CD4-positive, alpha-beta memory T cell (primary cell): ENCODE measurements around the gene C2CD4C. TPM values are rescaled to one million over a fixed set of nuclear protein-coding genes. Genes with fewer than 3 reads are reported as not detected.
"Not testable (repeated sequence)": the region's sequence is repeated elsewhere in the genome, so short reads cannot be mapped to it uniquely, and the experiment has no call there.

Source experiments
- CTCF ChIA-PET: fragments of 350-600 bp; sonication (Branson Sonifier 250); formaldehyde crosslinking; loops from one replicate; lab custom pipeline; 2021; ENCODE audit warnings: inconsistent platforms; ENCODE audit not compliant: partially characterized antibody; lab: Charles Lee
- POLR2A ChIA-PET: fragments of 350-600 bp; sonication (Branson Sonifier 250); formaldehyde crosslinking; loops from one replicate; lab custom pipeline; 2021; ENCODE audit not compliant: partially characterized antibody; lab: Charles Lee
- DNase-seq, 5 donors: peaks; one replicate each; pipeline versions ENCODE4 v3.0.0 to v3.0.0-alpha.2; 2020 to 2022; ENCODE audit warnings: mixed read lengths in 1 of 5
- H3K27ac ChIP-seq: one replicate; pipeline ENCODE4 v1.7.0; 2013; ENCODE audit warnings: low read depth, low read length
- H3K27me3 ChIP-seq: 2 replicates; pipeline ENCODE4 v1.7.0; 2013; ENCODE audit warnings: mild to moderate bottlenecking, low read length, moderate library complexity; ENCODE audit not compliant: insufficient read depth
- H3K36me3 ChIP-seq: 2 replicates; pipeline ENCODE4 v1.7.0; 2013; ENCODE audit warnings: mild to moderate bottlenecking, low read length, moderate library complexity; ENCODE audit not compliant: insufficient read depth
- H3K4me1 ChIP-seq: 2 replicates; pipeline ENCODE4 v1.7.0; 2013; ENCODE audit warnings: mild to moderate bottlenecking, low read length, moderate library complexity; ENCODE audit not compliant: insufficient read depth
- H3K4me3 ChIP-seq, 2 donors: one replicate each; pipeline ENCODE4 v1.7.0; 2013; ENCODE audit warnings: low read length in 2 of 2, mild to moderate bottlenecking in 1 of 2
- H3K9me3 ChIP-seq, 2 donors: one replicate each; pipeline ENCODE4 v1.7.0; 2013; ENCODE audit warnings: low read length in 2 of 2, control low read depth in 1 of 2; ENCODE audit not compliant: control insufficient read depth in 1 of 2
- H3K27ac Mint-ChIP-seq, 7 donors: one replicate each; pipeline ENCODE4 v1.8.0; 2020 to 2021; ENCODE audit warnings: mixed read lengths in 7 of 7, mild to moderate bottlenecking in 6 of 7, inconsistent platforms in 3 of 7, moderate library complexity in 3 of 7
- H3K27me3 Mint-ChIP-seq, 2 donors: one replicate each; pipeline ENCODE4 v1.8.0; 2020 to 2021; ENCODE audit warnings: mixed read lengths in 2 of 2
- H3K36me3 Mint-ChIP-seq, 2 donors: one replicate each; pipeline ENCODE4 v1.8.0; 2020 to 2021; ENCODE audit warnings: mixed read lengths in 2 of 2, inconsistent platforms in 1 of 2, mild to moderate bottlenecking in 1 of 2
- H3K4me1 Mint-ChIP-seq, 4 donors: one replicate each; pipeline ENCODE4 v1.8.0; 2020 to 2021; ENCODE audit warnings: mixed read lengths in 4 of 4, mild to moderate bottlenecking in 1 of 4
- H3K4me3 Mint-ChIP-seq, 8 donors: one replicate each; pipeline ENCODE4 v1.8.0; 2020 to 2021; ENCODE audit warnings: mixed read lengths in 8 of 8, mild to moderate bottlenecking in 7 of 8, moderate library complexity in 6 of 8, inconsistent platforms in 3 of 8
- H3K9me3 Mint-ChIP-seq, 8 donors: one replicate each; pipeline ENCODE4 v1.8.0; 2020 to 2021; ENCODE audit warnings: mixed read lengths in 8 of 8, mild to moderate bottlenecking in 5 of 8, inconsistent platforms in 3 of 8, moderate library complexity in 1 of 8
- intact Hi-C: fragments of 100-400 bp; cut with micrococcal nuclease; formaldehyde crosslinking; loops from one replicate; pipeline ENCODE4 v1.15.1; 2023
- polyA plus RNA-seq, 2 donors: library from polyadenylated mRNA; unstranded; fragments of 300-500 nt; fragmentation: Illumina TruSeq; gene quantifications; one replicate each; pipeline ENCODE4 v1.2.3, GENCODE V29; 2021
- total RNA-seq, 2 experiments: library from RNA; stranded (reverse); gene quantifications; one replicate each; pipeline ENCODE4 v1.2.3, GENCODE V29; 2021

C2CD4C gene
- total and polyA plus RNA-seq, 4 experiments from 2014 or later, result not detected

DNA sequence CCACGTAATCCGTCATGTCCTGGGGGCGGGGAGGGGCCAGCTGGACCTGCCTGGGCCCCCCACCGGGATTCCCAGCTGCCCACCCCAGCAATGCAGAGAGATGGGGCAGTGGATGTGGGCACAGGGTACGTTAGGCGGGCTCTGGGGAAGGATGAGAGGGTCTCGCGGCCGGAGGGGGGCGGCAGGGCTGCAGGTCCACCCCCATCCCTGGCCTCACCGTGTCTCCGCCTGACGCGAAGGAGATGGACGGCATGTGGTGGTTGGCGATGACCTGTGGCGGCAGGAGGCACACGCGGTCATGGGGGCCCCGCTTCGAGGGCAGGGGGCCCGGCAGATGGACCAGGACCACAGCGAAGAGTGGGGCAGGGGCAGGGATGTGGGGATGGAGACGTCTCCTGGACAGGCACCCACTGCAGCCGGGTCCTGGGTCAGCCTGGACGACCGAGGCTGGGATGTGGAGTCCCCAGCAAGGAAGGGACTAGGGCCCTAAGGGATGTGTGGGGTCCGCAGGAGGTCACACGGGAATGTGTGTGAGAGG, 27.5 kb upstream of the C2CD4C start:
- ChIA-PET POLR2A (no interaction called here), CTCF (no interaction called here)
- H3K27ac Mint-ChIP-seq, result no peak overlapping the region
- intact Hi-C loops, result no loop called here
- H3K36me3 ChIP-seq, result no peaks in the 10 kb centered on the region
- no peak overlapping the region for H3K4me3 Mint-ChIP-seq
- no peak overlapping the region for H3K4me3 ChIP-seq
- no peaks in the 10 kb centered on the region for H3K9me3 ChIP-seq
- DNase-seq, result no peak
- H3K36me3 Mint-ChIP-seq, result no peaks in the 10 kb centered on the region
- no peak overlapping the region for H3K27ac ChIP-seq
- H3K27me3 ChIP-seq, result no peaks in the 10 kb centered on the region
- H3K4me1 Mint-ChIP-seq, result no peaks in the 10 kb centered on the region
- H3K9me3 Mint-ChIP-seq, result no peaks in the 10 kb centered on the region
- no peaks in the 10 kb centered on the region for H3K4me1 ChIP-seq
- H3K27me3 Mint-ChIP-seq, result peaks cover 9 to 20% of the 10 kb centered on the region in 2 donors

DNA sequence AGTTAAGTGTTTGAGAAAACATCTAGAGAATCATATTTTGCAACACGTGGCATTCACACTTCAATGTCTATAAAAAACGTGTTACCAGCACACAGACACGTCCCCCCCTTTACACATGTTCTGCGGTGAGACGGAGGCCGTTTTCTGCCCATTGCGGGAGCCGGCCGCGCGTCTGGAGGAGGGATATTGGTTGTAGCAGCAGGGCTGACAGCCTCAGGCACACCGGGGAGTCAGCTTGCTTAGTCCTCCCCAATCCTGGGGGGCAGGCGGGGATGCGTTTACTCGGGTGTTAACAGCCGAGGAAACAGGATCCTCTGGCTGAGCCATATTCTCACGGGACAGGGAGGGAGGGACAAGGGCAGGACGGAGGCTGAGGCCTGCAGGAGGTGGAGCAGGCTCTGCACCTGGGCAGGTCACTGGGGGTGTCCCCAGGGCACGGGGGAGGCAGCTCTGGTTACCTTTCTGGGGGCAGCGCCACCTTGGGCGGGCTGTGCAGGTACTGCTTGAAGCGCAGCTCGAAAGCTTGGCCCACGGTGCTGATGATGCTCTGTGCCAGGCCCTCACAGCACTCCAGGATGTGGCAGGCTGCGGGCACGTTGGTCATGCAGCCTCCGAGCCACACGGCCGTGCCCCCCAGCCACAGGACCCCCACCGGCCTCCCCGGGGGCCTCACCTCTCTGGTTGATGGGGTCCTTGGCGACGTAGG, 26.9 kb upstream of the C2CD4C start:
- Mint-ChIP-seq H3K27ac (no peak overlapping the region), H3K36me3 (no peaks in the 10 kb centered on the region), H3K9me3 (peaks cover 0 to 3% (median 0%) of the 10 kb centered on the region in 8 donors), H3K4me3 (no peak overlapping the region), H3K4me1 (no peaks in the 10 kb centered on the region), H3K27me3 (peaks cover 9 to 17% of the 10 kb centered on the region in 2 donors)
- DNase-seq, result no peak
- H3K4me1 ChIP-seq, result no peaks in the 10 kb centered on the region
- intact Hi-C loops, result no loop called here
- no peaks in the 10 kb centered on the region for H3K36me3 ChIP-seq
- H3K27ac ChIP-seq, result no peak overlapping the region
- H3K4me3 ChIP-seq, result no peak overlapping the region
- ChIA-PET POLR2A (no interaction called here), CTCF (no interaction called here)
- no peaks in the 10 kb centered on the region for H3K9me3 ChIP-seq
- H3K27me3 ChIP-seq, result no peaks in the 10 kb centered on the region

DNA sequence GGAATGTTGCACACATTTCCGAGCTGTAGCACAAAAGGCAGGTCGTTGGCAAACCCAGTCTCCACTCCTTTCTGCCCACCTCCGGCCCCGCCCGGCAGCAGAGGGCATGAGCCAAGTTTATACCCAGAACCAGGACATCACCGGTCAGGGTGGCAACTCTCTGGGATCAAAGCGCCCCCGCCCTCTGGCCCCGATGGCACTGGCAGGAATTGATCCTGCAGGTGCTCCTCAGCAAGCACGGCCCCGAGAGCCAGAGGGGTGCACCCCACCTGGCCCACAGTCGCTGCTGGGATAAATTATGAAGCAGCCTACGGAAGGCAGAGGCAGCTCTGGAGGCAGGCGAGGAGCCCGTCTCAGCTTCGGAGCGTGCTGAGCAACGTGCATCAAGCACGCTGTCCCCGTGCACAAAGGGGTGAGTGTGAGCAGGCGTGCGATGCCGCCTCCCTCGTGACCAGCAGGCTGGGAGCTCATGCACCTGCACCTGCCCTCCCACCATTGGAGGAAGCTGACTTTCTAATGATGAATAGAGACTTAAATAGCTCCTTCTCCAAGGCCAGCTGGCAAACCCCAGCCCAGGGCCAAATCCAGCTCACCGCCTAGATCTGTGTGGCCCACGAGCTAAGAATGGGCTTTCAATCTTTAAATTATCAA, 26.2 kb upstream of the C2CD4C start:
- H3K9me3 ChIP-seq, result no peaks in the 10 kb centered on the region
- H3K9me3 Mint-ChIP-seq, result peaks cover 0 to 3% (median 0%) of the 10 kb centered on the region in 8 donors
- H3K4me3 Mint-ChIP-seq, result no peak overlapping the region
- H3K4me1 Mint-ChIP-seq, result no peaks in the 10 kb centered on the region
- ChIA-PET POLR2A (no interaction called here), CTCF (no interaction called here)
- H3K4me1 ChIP-seq, result no peaks in the 10 kb centered on the region
- DNase-seq, result no peak
- no peak overlapping the region for H3K27ac Mint-ChIP-seq
- H3K27me3 ChIP-seq, result no peaks in the 10 kb centered on the region
- no peaks in the 10 kb centered on the region for H3K36me3 ChIP-seq
- H3K4me3 ChIP-seq, result no peak overlapping the region
- H3K27me3 Mint-ChIP-seq, result peaks cover 9 to 15% of the 10 kb centered on the region in 2 donors
- intact Hi-C loops, result no loop called here
- no peak overlapping the region for H3K27ac ChIP-seq
- no peaks in the 10 kb centered on the region for H3K36me3 Mint-ChIP-seq

DNA sequence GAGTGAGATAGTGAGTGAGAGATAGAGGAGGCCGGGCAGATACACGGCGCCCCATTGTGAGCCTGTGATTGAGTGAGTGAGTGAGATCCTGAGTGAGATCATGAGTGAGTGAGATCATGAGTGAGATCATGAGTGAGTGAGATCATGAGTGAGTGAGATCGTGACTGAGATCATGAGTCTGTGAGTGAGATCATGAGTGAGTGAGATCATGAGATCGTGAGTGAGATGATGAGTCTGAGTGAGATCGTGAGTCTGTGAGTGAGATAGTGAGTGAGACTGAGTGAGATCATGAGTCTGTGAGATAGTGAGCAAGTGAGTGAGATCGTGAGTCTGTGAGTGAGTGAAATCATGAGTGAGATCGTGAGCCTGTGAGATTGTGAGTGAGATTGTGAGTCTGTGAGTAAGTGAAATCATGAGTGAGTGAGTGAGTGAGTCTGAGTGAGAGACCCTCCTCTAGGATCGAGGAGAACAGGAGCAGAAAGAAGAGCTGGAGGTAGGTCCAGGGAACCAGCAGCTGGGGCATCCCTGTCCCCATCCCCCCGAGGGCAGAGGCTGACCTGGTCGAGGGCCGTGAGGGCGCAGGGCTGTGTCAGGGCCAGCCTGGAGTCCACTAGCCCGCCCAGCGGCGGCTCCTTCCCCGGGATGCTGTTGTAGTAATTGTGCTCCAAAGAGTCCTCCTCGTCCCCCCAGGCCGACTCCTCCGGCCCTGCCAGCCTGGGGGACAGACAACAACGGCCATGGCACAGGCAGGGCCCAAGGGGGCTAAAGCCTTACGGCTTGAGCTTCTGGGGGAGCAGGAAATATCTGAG, 25.4 kb upstream of the C2CD4C start:
- no peaks in the 10 kb centered on the region for H3K36me3 Mint-ChIP-seq
- H3K27me3 Mint-ChIP-seq, result peaks cover 8 to 13% of the 10 kb centered on the region in 2 donors
- no peaks in the 10 kb centered on the region for H3K4me1 Mint-ChIP-seq
- no peaks in the 10 kb centered on the region for H3K36me3 ChIP-seq
- H3K27me3 ChIP-seq, result no peaks in the 10 kb centered on the region
- H3K4me3 ChIP-seq, result no peak overlapping the region
- H3K27ac Mint-ChIP-seq, result no peak overlapping the region
- ChIA-PET POLR2A (no interaction called here), CTCF (no interaction called here)
- peaks cover 0 to 3% (median 0%) of the 10 kb centered on the region in 8 donors for H3K9me3 Mint-ChIP-seq
- no peak for DNase-seq
- no peak overlapping the region for H3K4me3 Mint-ChIP-seq
- no peaks in the 10 kb centered on the region for H3K4me1 ChIP-seq
- intact Hi-C loops, result no loop called here
- H3K27ac ChIP-seq, result no peak overlapping the region
- no peaks in the 10 kb centered on the region for H3K9me3 ChIP-seq

DNA sequence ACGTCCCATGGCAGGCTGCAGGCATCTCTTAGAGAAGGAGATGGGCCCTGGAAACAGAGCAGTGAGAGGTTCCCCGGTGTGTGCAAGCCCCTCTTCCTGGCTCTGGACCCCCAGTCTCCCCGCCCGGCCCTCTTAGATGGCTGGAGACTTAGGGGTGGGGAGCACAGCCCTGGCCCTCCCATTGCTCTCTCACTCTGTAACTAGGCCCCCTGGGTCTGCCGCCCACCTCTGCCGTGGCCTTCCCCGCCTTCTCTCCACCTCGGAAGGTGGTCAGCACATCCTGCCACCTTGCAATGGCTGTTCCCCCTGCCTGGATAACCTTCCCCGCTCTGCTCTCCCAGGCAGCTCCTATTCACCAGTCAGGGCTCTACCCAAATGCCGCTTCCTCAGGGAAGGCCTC, 21.8 kb upstream of the C2CD4C start:
- Histone ChIP-seq H3K27me3 (no peaks in the 10 kb centered on the region), H3K9me3 (no peaks in the 10 kb centered on the region), H3K27ac (no peak overlapping the region), H3K36me3 (no peaks in the 10 kb centered on the region), H3K4me1 (no peaks in the 10 kb centered on the region), H3K4me3 (no peak overlapping the region)
- ChIA-PET CTCF (no interaction called here), POLR2A (no interaction called here)
- peak overlapping the region in 1 of 7 donors; percentile 69 for H3K27ac Mint-ChIP-seq
- peaks cover 0 to 3% (median 0%) of the 10 kb centered on the region in 8 donors for H3K9me3 Mint-ChIP-seq
- peaks cover 0 to 2% of the 10 kb centered on the region in 2 donors for H3K27me3 Mint-ChIP-seq
- no peaks in the 10 kb centered on the region for H3K36me3 Mint-ChIP-seq
- no peaks in the 10 kb centered on the region for H3K4me1 Mint-ChIP-seq
- no peak for DNase-seq
- no peak overlapping the region for H3K4me3 Mint-ChIP-seq
- intact Hi-C loops, result no loop called here

DNA sequence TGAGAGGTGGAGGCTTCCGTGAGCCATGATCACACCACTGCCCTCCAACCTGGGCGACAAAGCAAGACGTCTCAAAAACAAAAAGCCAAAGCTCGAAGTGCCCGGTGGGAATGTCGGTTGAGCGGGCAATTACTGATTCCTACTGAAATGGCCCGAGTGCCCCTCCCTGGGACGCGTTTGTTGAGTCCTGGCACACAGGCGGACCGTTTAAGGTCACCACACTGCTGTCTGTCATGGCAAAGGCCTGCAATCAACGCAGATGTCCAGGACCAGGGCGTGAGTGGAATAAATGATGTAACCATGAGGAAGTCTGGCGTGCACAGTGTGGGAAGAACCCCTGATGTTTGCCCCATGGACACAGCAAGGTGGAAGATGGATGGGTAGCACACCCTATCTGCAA, 19.2 kb upstream of the C2CD4C start:
- no peaks in the 10 kb centered on the region for H3K36me3 Mint-ChIP-seq
- no peak overlapping the region for H3K4me3 Mint-ChIP-seq

DNA sequence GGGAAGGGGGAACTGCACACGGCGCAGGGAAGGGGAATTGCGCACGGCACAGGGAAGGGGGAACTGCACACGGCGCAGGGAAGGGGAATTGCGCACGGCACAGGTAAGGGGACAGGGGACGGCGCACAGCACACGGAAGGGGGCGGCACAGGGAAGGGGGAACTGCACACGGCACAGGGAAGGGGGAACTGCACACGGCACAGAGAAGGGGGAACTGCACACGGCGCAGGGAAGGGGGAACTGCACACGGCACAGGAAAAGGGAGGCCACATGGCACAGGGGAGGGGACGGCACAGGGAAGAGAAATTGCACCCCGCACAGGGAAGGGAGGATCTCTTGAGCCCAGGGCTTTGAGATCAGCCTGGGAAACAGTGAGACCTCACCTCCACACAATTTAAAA, 18.7 kb upstream of the C2CD4C start:
- H3K4me1 Mint-ChIP-seq, intact Hi-C loops, H3K27me3 Mint-ChIP-seq, H3K27ac ChIP-seq, H3K4me3 ChIP-seq, DNase-seq, CTCF ChIA-PET, H3K9me3 ChIP-seq, H3K27ac Mint-ChIP-seq, H3K27me3 ChIP-seq, H3K36me3 ChIP-seq, H3K4me3 Mint-ChIP-seq, POLR2A ChIA-PET, H3K4me1 ChIP-seq, H3K36me3 Mint-ChIP-seq, H3K9me3 Mint-ChIP-seq: not testable (repeated sequence)

More for the DNA sequence above, 19.2 kb upstream of the C2CD4C start:
- no peaks in the 10 kb centered on the region for H3K27me3 Mint-ChIP-seq
- Histone ChIP-seq H3K27me3 (no peaks in the 10 kb centered on the region), H3K36me3 (no peaks in the 10 kb centered on the region), H3K4me1 (no peaks in the 10 kb centered on the region), H3K4me3 (no peak overlapping the region), H3K27ac (no peak overlapping the region), H3K9me3 (no peaks in the 10 kb centered on the region)
- CTCF ChIA-PET, result no interaction called here
- POLR2A ChIA-PET, result no interaction called here
- peak overlapping the region in 1 of 7 donors; percentile 34 for H3K27ac Mint-ChIP-seq
- H3K4me1 Mint-ChIP-seq, result no peaks in the 10 kb centered on the region
- no peak for DNase-seq
- intact Hi-C loops, result no loop called here
- peaks cover 0 to 3% (median 0%) of the 10 kb centered on the region in 8 donors for H3K9me3 Mint-ChIP-seq
